GM21737 (cell line): ENCODE measurements around the gene MRPS31.
A peak's percentile ranks its signal among the peaks of the same experiment; 100 is the strongest.
"Not testable (repeated sequence)": the region's sequence is repeated elsewhere in the genome, so short reads cannot be mapped to it uniquely, and the experiment has no call there.

Experiments
- ATAC-seq: cut with Tn5 transposase; IDR thresholded peaks from one replicate; pipeline ENCODE4 v1.9.1; 2021; ENCODE audit warnings: mild to moderate bottlenecking, moderate library complexity; ENCODE audit not compliant: unreplicated experiment

Gene MRPS31

DNA sequence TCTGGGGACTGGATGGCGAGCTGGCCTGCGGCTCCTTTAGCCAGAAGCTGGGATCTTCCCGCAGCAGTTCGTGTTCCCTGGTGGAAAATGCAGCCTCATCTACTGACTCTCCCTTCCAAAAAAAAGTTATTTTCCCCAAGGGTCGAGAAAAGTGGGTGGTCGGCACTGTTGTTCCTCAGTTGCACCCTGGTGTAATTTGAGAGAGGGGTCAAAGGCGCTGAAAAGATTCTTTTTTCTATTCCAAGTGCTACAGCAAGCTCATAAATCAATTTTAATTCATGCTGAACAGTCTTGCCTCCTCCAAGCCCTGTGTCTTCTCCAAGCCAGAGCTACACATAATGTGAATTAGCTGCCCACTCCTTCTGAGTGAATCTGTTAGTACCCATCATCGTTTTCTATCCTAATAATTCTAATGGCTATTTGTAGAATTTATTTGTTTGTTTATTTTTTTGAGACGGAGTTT, 19.2 kb upstream of the MRPS31 start:
- ATAC-seq, result no peak

DNA sequence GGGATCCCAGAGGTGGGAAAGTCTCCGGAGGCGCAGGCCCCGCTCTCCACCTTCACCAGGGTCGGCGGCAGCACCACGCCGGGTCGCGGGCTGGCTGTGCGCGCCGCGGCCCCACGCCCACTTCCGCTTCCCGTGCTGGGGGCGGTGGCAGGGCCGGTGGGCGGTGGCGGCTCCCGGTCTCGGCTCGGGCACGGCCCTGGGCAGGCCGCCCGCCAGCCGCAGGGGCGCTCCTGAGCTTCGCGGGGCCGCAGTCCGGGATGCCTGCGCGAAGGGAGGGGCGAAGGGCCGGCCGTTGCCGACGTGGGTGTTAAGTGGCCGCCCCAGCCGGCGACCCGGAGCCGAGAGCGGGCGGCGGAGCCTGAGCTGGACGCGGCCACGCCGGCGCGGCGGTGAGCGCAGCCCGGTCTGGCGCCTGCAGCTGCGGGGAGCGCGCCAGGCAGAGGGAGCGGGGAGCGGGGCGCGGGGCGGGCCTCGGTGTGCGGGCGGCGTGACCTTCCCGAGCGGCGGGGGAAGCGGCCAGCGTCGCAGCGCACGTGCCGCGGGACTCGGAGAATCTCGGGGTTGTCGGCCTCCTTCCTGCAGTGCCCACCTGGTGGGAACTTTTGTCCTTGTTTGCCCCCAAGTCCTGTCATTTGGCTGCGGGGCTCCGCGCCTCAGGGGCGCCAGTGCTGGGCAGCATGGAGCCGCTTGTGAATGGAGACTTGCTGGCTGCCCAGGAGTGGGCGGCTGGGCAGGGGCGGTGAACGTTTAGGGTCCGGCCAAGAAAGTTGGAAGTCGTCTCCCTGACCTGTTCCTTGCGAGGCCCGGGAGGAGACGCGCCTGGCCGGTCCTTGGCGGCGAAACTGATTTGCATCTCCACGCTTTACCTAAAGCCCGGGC, 18.5 kb upstream of the MRPS31 start, which contains the start of gene SLC25A15:
SLC25A15 (plus strand) TSS at position 337 of the 879 bp plus-strand sequence. CDS start 3,616 bp downstream, outside the sequence.
- peak; percentile 90 for ATAC-seq

DNA sequence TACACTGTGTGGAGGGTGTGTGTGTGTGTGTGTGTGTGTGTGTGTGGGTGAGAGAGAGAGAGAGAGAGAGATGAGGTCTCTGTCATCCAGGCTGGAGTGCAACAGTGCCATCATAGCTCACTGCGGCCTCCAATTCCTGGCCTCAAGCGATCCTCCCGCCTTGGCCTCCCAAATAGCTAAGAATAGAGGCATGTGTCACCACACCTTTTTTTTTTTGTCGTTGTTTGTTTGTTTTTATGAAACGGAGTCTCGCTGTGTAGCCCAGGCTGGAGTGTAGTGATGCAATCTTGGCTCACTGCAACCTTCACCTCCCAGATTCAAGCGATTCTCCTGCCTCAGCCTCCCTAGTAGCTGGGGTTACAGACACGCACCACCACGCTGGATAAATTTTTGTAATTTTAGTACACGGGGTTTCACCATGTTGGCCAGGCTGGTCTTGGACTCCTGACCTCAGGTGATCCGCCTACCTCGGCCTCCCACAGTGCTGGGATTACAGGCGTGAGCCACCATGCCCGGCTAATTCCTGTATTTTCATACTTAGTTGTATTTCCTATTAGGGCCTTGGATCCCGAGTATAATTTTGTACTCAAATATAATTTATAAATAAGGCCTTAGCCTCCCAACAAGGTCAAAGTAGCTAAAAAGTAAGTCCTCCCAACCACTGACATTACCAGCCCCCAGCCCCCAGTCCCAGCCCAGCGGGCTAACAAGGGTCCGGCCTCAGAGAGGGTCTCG, 17.7 kb upstream of the MRPS31 start:
- ATAC-seq, result not testable (repeated sequence)

DNA sequence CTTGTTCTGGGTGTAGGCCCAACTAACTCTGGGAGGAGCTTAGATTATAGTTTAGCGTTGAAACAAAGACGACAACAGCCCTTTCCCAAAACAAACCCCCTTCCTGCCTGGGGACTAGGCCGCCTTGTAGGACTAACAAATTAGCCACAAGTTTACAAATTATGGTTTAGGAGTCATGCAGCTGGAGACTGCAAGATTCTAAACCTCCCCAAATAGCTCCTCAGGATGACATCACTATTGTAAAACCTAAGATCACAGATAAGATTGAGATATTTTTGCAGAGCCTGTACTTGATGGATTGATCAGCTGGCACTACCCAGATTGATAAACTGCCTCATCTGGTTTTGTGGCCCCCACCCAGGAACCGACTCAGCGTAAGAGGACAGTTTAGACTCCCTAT, 16.1 kb upstream of the MRPS31 start:
- ATAC-seq, result no peak

GRCh38 chr13:40786568-40786996, 15.6 kb upstream of the MRPS31 start:
- no peak for ATAC-seq

GRCh38 chr13:40784540-40784939, 13.6 kb upstream of the MRPS31 start:
- ATAC-seq, result no peak

DNA sequence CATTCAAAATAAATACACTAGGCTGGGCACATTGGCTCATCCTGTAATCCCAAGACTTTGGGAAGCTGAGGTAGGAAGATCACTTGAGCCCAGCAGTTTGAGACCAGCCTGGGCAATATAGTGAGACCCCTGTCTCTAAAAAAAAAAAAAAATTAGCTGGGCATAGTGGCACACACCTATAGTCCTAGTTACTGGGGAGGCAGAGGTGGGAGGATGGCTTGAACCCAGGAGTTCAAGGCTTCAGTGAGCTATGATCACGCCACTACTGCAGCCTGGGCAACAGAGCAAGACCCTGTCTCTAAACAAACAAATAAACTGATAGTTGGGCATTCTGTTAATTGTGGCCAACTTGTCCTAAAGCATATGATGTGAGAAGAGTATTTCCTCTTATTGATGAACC, 12.0 kb upstream of the MRPS31 start:
- not testable (repeated sequence) for ATAC-seq

DNA sequence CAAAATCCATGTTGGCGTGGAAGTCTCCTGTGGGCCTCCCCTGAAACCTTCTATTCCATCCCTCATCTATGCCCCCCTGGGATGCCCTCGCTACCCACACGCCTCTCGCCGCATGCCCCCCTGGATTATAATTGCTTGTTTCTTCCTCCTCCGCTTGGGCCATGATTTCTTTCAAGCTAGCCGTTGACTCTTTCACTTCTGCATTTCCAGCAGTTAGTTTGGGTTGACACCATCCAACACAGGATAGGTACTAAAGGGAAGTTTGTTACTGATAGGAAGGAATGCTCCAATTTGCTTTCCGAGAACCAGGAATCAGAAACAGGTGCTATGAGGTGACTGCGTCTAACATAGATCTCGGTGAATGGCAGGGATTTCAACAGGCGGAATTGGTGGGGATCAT, 10.7 kb upstream of the MRPS31 start:
- no peak for ATAC-seq

- no peak for ATAC-seq
These were observed 9.9 kb upstream of the MRPS31 start for GRCh38 chr13:40780822-40781401.

GRCh38 chr13:40779796-40780285, 8.9 kb upstream of the MRPS31 start:
- ATAC-seq, result no peak

DNA sequence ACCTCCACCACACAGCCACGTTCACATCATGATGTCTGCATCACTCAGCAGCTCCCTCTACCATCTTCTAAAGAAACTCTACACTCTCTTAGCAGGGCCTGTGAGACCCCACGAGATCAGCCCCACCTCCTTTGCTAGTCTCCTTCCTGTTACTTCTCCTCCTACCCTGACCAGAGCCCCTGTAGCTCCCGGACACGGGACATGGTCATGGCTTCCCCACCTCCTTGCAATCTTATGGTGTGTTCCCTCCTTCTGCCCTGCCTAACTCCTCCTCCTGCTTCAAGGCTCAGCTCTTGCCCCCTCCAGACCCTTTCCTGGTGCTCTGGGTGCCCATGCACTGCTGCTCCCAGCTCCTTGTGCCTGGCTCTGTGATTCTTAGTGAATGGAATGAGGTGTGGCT, 8.1 kb upstream of the MRPS31 start:
- ATAC-seq, result no peak

DNA sequence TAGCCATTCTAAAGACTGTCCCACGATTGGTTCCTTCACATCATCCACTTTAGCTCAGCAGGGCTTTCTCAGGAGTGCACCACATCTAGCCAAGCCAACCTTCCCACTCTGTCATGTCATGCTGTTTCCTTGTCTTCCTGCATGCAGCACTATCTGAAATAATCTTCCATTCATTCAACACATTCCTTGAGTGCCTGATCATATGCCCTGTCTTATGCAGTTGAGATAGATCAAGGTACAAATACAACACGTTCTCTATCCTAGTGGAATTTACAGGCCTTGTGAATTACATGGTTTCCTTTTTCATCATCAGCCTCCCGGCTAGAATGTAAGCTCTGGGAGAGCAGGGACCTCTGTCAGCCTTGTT, 6.8 kb upstream of the MRPS31 start:
- ATAC-seq, result peak; percentile 2

DNA sequence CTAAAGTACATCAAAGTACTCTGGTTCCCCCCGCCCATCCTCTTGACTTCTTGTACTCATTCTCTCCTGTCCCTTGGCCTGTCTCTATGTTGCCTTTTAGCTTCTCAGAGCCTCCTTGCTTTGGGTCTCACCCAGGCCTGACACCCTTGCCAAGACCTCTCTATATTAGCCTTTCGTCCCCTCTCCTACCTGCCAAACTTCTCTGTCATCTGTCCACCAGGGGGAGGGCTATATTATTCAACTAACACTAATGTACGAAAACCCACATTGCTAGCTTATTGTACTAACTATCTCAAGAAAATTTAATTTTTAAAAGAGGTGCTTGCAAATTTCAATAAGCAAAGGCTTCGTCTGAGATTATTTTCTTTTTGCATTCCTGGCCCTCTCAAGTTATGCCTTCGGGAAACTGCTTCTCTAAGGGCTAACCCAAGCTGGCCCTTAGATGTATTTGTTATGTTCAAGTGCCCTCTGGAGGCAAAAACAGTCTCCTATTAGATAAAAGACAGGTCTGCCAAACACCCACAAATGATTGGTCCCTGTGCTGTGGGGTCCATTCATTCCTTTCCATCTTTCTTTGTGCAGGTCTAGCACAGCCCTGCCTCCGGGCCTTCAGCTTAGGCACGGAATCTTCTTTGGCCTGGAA, 6.3 kb upstream of the MRPS31 start:
- peak; percentile 70 for ATAC-seq

- peak; percentile 52 for ATAC-seq
These were observed 5.7 kb upstream of the MRPS31 start for GRCh38 chr13:40776681-40777165.

DNA sequence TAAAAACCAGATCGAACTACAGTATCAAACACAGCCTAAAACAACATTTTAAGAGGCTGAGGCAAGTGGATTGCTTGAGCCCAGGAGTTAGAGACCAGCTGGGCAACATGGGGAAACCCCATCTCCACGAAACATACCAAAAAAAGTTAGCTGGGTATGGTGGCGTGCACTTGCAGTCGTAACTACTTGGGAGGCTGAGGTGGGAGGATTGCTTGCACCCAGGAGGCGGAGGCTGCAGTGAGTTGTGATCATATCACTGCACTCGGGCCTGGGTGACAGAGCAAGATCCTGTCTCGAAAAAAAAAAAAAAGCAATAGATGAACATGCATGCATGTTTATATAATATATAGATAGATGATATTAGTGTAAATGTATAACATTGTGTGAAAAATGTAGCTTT, 5.2 kb upstream of the MRPS31 start:
- ATAC-seq, result no peak

GRCh38 chr13:40774672-40775071, 3.7 kb upstream of the MRPS31 start:
- no peak for ATAC-seq

- ATAC-seq, result no peak
These were observed 1.9 kb upstream of the MRPS31 start for GRCh38 chr13:40772765-40773473.

- no peak for ATAC-seq
These were observed 419 bp downstream of the MRPS31 start for GRCh38 chr13:40770609-40770933.

GRCh38 chr13:40769970-40770369, 1.0 kb downstream of the MRPS31 start:
- no peak for ATAC-seq

DNA sequence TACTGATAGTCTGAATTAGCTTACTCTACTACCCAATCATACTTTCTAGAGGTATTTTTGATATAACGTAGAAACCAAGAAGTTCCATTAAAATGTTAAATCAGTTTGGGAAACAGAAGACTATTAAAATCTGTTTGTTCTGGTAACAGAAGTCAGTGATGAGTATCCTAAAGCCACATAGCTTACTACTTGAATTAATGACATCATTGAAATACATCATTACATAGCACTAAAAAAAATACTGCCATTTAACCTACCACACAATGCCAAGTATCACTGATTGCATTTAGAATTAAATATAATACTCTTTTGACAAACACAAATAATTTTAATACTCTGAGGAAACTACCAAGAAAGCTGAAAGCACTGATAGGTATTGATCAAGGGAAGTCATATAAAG, 5.4 kb downstream of the MRPS31 start:
- no peak for ATAC-seq
